ENCODE measurements around the gene IER2. TPM values are rescaled to one million over a fixed set of nuclear protein-coding genes. Genes with fewer than 3 reads are reported as not detected.

The IER2 gene
- total RNA-seq, 1 donor from 2014 or later = 93.4 TPM

DNA sequence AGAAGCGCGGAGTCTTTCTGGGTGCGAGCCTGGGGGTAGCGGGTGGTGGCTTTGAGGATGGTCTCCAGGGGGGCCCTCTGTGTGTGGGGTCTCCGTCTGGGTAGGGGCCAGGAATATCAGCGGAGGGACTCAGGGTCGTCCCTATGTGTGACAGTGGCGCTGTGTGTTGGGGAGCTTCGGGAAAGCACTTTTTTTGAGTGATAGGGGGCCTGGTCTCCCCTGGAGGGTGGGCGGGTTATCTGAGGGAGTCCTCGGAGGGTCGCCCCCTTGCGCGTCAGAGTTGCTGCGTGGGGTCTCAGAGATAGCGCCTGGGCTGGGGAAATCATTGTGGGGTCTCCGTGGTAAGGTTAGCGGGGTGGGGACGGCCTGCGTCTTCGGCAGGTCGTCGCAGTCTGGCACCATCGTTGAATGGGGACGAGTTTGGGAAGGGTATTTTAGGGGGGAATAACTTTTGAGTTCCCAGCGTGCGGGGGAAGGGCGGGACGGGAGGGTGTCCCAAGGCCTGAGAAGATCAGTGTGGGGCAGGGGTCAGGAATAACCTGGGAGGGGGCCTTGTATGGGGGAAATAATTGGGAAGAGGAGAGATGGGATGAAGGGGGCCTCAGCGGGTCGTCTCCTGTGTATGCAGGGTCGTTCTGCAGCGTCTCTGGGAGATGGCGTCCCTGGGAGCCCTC lies 857 bp downstream of the IER2 start:
- Mint-ChIP-seq H3K9me3 (ENCODE audit: low read depth) (no peaks in the 10 kb centered on the region), H3K27me3 (no peaks in the 10 kb centered on the region), H3K27ac (peak overlapping the region; percentile 99), H3K4me3 (ENCODE audit: low read depth) (peak overlapping the region; percentile 96), H3K36me3 (ENCODE audit: insufficient read depth) (peaks cover 10% of the 10 kb centered on the region), H3K4me1 (ENCODE audit: low read depth) (peaks cover 12% of the 10 kb centered on the region)
- TF ChIP-seq, protein P1, sequence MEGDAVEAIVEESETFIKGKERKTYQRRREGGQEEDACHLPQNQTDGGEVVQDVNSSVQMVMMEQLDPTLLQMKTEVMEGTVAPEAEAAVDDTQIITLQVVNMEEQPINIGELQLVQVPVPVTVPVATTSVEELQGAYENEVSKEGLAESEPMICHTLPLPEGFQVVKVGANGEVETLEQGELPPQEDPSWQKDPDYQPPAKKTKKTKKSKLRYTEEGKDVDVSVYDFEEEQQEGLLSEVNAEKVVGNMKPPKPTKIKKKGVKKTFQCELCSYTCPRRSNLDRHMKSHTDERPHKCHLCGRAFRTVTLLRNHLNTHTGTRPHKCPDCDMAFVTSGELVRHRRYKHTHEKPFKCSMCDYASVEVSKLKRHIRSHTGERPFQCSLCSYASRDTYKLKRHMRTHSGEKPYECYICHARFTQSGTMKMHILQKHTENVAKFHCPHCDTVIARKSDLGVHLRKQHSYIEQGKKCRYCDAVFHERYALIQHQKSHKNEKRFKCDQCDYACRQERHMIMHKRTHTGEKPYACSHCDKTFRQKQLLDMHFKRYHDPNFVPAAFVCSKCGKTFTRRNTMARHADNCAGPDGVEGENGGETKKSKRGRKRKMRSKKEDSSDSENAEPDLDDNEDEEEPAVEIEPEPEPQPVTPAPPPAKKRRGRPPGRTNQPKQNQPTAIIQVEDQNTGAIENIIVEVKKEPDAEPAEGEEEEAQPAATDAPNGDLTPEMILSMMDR (IDR thresholded peaks at IDR 0.05; ENCODE audit: unreplicated experiment) = no peak
- no peak for DNase-seq (ENCODE audit: low spot score, unreplicated experiment)

DNA sequence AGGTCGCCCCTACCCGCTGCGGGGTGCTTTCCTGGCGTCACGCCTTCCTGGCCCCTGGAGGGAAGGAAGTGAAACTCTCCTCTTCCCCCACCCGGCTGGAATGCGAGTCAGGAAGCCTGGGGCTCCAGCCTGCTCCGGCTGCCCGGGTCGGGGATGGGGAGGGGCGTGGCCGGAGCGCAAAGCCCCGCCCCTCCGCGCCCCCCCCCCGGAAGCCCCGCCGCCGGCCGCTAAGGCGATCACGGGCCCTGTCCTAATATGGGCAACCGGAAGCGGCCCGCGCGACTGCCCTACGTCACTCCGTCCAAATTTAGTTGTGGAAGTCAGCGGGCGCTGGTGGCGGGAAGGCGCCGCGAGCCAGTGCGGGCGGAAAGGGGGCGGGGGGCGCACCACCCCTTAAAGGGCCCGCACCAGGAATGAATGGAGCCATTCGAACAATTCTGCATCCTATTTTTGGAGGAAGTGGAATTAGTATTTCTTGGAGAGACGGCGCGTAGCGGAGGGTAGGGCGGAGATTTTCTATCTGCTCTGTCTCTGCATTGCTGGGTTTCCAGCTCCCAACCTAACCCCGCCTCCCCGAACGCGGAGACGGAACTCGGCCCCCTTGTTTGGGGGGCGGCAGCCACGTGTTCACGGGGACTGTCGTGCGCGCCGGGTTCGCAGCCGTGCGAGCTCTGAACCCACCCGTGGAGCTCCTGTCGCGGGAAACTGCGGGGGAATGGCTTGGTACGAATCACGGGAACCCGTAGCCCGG lies 1.6 kb downstream of the IER2 start:
- TF ChIP-seq, protein P1 (IDR thresholded peaks at IDR 0.05; ENCODE audit: unreplicated experiment) = peak; percentile 29
- Mint-ChIP-seq H3K4me3 (ENCODE audit: low read depth) (peak overlapping the region; percentile 96), H3K27ac (peak overlapping the region; percentile 100), H3K9me3 (ENCODE audit: low read depth) (no peaks in the 10 kb centered on the region), H3K4me1 (ENCODE audit: low read depth) (peaks cover 17% of the 10 kb centered on the region), H3K27me3 (no peaks in the 10 kb centered on the region), H3K36me3 (ENCODE audit: insufficient read depth) (peaks cover 10% of the 10 kb centered on the region)
- peak; percentile 93 for DNase-seq (ENCODE audit: low spot score, unreplicated experiment)

DNA sequence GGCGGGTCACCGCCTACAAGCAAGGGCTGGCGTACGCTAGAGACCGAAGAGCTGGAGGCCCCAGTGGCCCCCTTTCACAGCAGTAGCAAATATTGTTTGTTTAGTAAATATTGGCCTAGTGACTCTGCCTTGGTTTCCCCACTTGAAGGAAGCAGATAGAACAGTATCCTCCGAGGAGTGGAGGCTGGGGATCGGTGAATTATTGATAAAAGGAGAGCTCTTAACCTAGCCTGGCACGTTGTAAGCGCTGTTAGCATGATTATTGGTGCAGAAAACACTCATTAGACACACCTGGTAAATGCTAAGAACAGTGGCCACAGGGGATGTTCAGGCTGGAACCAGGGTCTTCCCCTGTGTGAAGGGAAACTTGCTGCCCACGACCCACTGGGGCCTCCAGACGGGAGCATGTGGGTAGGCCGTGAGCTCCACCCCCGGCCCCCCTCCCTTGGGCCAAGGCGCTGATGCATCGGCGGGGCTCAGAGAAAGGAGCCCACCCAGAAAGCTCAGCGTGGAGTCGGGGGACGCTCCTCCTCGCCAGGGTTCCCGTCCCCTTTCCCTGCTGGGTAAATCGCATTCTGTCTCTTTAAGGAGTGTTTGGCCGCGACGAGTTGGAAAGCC lies 2.3 kb downstream of the IER2 start:
- DNase-seq (ENCODE audit: low spot score, unreplicated experiment) = no peak
- H3K27me3 Mint-ChIP-seq = no peaks in the 10 kb centered on the region
- peaks cover 19% of the 10 kb centered on the region for H3K4me1 Mint-ChIP-seq (ENCODE audit: low read depth)
- H3K27ac Mint-ChIP-seq = peak overlapping the region; percentile 100
- no peaks in the 10 kb centered on the region for H3K9me3 Mint-ChIP-seq (ENCODE audit: low read depth)
- H3K4me3 Mint-ChIP-seq (ENCODE audit: low read depth) = peak overlapping the region; percentile 96
- TF ChIP-seq, protein P1 (IDR thresholded peaks at IDR 0.05; ENCODE audit: unreplicated experiment) = no peak
- peaks cover 10% of the 10 kb centered on the region for H3K36me3 Mint-ChIP-seq (ENCODE audit: insufficient read depth)

DNA sequence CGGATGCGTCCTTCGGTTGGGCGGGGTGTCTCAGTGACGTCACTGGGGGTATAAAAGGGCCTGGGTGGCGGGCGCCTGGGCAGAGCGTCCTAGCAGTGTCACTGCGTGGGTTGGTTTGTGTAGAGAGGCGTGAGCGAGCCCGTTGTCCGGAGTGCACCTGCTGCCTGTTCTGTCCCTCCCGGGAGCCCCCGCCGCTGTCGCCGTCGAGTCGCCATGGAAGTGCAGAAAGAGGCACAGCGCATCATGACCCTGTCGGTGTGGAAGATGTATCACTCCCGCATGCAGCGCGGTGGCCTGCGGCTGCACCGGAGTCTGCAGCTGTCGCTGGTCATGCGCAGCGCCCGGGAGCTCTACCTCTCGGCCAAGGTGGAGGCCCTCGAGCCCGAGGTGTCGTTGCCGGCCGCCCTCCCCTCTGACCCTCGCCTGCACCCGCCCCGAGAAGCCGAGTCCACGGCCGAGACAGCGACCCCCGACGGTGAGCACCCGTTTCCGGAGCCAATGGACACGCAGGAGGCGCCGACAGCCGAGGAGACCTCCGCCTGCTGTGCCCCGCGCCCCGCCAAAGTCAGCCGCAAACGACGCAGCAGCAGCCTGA lies 2.9 kb downstream of the IER2 start:
- Mint-ChIP-seq H3K9me3 (ENCODE audit: low read depth) (no peaks in the 10 kb centered on the region), H3K4me3 (ENCODE audit: low read depth) (peak overlapping the region; percentile 96), H3K36me3 (ENCODE audit: insufficient read depth) (peaks cover 10% of the 10 kb centered on the region), H3K27ac (peak overlapping the region; percentile 100), H3K27me3 (no peaks in the 10 kb centered on the region), H3K4me1 (ENCODE audit: low read depth) (peaks cover 21% of the 10 kb centered on the region)
- DNase-seq (ENCODE audit: low spot score, unreplicated experiment) = peak; percentile 96
- TF ChIP-seq, protein P1 (IDR thresholded peaks at IDR 0.05; ENCODE audit: unreplicated experiment) = peak; percentile 30

Data from progenitor cell of endocrine pancreas (in vitro differentiated cells).